Rectal smooth muscle tissue (tissue), 1 donor: ENCODE measurements around the gene VPS72.
"Not testable (repeated sequence)": the region's sequence is repeated elsewhere in the genome, so short reads cannot be mapped to it uniquely, and the experiment has no call there.

ENCODE experiments used
- H3K27ac ChIP-seq: one replicate; pipeline ENCODE4 v1.7.0; 2013; ENCODE audit warnings: low read depth, low read length, inconsistent platforms
- H3K27me3 ChIP-seq: one replicate; pipeline ENCODE4 v1.7.0; 2013; ENCODE audit warnings: low read length; ENCODE audit not compliant: control insufficient read depth, insufficient read depth
- H3K36me3 ChIP-seq: one replicate; pipeline ENCODE4 v1.7.0; 2013; ENCODE audit warnings: low read length; ENCODE audit not compliant: control insufficient read depth, insufficient read depth
- H3K4me1 ChIP-seq: one replicate; pipeline ENCODE4 v1.7.0; 2013; ENCODE audit warnings: low read length; ENCODE audit not compliant: control insufficient read depth, insufficient read depth
- H3K4me3 ChIP-seq: one replicate; pipeline ENCODE4 v1.7.0; 2013; ENCODE audit warnings: low read length
- H3K9ac ChIP-seq: one replicate; pipeline ENCODE4 v1.7.0; 2013; ENCODE audit warnings: low read length

The VPS72 gene, protein sequence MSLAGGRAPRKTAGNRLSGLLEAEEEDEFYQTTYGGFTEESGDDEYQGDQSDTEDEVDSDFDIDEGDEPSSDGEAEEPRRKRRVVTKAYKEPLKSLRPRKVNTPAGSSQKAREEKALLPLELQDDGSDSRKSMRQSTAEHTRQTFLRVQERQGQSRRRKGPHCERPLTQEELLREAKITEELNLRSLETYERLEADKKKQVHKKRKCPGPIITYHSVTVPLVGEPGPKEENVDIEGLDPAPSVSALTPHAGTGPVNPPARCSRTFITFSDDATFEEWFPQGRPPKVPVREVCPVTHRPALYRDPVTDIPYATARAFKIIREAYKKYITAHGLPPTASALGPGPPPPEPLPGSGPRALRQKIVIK

DNA sequence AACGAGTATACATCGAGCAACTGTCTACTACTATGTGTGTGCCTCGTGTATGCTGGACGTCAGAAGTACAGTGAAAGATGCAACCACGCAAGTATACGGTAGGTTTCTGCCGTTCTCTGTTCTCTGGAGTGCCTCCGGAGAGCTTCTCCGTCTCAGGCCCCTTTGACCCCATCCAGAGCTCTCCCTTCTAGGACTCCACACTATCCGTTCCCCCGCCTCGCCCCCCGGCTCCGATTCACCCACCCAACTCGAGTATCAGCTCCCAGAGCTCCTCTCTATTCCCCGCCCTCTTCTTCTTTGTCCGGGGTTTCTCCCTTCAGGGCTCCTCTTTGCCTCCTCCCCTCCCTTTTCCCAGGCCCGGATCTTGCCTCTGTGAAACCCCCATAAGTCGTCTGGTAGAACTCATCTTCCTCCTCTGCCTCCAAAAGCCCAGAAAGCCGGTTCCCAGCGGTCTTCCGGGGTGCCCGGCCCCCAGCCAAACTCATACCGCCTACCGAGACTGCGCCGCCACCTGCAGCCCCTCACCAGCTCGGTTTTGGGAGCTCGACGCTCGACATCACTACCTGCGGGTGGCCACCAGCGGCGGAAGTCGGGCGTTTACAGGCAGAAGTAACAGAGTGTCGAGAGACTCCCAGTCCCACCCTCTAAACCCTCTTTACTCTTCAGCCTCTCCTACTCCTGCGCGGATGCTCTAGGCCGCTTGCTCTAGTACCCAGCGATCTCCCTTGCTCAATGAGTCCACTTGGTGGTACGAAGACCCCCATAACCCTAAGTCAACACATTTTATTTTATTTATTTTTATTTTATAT is at the start of gene VPS72:
Gene VPS72, minus strand, starts transcription at position 561 of the 809 bp plus-strand sequence. Its CDS starts 76 bp downstream, at position 485.
- H3K4me1 ChIP-seq: peaks cover 8% of the 10 kb centered on the region
- H3K4me3 ChIP-seq: peak within 1 kb of the TSS; percentile 90
- H3K9ac ChIP-seq: peak within 1 kb of the TSS; percentile 50
- H3K27me3 ChIP-seq: no peaks in the 10 kb centered on the region
- peaks cover 7% of the 10 kb centered on the region for H3K36me3 ChIP-seq
- H3K27ac ChIP-seq: peak within 1 kb of the TSS; percentile 76

DNA sequence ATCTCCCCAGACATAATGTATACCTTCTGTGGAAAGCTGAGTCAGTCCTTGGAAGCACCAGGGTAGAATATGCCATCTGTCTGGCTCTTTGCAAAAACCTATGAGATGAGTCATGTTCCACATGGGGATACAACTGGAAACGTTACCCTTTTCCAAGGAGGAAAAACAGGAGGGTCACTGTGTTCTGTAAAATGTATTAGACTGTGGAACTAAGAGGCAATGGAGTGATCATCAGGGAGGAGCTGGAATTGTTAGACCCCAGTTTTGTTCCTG is 48.4 kb upstream of the VPS72 start:
- Histone ChIP-seq H3K9ac (no peak overlapping the region), H3K27ac (no peak overlapping the region), H3K27me3 (no peaks in the 10 kb centered on the region), H3K4me3 (no peak overlapping the region), H3K36me3 (peaks cover 62% of the 10 kb centered on the region), H3K4me1 (no peaks in the 10 kb centered on the region)

DNA sequence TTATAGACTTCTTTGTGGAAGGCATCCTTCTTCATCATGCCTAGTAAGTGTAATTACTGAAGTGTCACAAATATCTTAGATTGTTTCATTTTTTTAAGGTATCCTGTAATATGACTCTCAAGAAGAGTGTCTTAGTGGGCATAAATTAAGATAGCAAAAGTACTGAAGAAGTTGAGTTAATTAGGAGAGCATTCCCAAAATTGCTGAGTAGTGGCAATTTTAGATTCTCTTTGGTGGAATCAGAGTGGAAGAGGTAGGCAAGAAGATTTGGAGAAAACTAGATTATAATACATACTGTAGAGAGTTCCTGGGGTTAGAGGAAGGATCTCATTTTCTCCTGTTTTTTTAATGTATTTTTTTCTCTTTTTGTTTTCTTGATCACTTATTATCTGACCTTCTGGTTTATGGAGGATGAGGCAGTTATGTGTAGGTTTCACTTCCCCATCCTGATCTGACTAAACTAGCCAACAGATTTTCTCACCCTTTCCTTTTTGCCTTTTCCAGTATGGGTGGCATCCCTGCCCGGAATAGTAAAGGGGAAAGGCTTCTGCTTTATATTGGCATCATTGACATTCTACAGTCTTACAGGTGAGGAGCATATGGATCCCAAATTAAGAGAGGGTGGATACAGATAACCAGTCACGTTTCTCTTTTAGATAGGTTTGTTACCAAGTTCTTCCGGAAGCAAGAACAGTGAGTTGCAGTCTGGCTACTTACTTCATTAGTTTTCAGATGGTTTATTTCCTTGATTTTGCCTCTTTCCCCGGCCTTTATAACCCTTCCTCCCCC is 47.9 kb upstream of the VPS72 start:
- H3K4me1 ChIP-seq: no peaks in the 10 kb centered on the region
- no peaks in the 10 kb centered on the region for H3K27me3 ChIP-seq
- H3K9ac ChIP-seq: no peak overlapping the region
- peaks cover 57% of the 10 kb centered on the region for H3K36me3 ChIP-seq
- H3K27ac ChIP-seq: no peak overlapping the region
- H3K4me3 ChIP-seq: no peak overlapping the region

DNA sequence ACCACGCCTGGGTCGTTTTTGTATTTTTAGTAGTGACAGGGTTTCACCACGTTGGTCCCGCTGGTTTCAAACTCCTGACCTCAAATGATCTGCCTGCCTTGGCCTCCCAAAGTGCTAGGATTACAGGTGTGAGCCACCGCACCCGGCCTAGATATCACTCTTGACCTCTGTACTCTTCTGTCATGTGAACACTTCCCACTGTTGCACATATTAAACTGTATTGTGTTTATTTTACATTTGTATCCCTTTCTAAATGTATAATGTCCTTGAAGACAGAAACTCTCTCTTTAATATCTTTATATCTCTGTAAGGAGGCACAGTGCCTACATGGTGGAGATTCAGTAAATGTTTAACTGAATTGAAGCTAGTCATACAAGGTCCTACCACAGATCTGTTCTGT is 45.2 kb upstream of the VPS72 start:
- Histone ChIP-seq H3K4me3 (no peak overlapping the region), H3K27ac (no peak overlapping the region), H3K27me3 (no peaks in the 10 kb centered on the region), H3K4me1 (no peaks in the 10 kb centered on the region), H3K36me3 (peaks cover 65% of the 10 kb centered on the region), H3K9ac (no peak overlapping the region)

DNA sequence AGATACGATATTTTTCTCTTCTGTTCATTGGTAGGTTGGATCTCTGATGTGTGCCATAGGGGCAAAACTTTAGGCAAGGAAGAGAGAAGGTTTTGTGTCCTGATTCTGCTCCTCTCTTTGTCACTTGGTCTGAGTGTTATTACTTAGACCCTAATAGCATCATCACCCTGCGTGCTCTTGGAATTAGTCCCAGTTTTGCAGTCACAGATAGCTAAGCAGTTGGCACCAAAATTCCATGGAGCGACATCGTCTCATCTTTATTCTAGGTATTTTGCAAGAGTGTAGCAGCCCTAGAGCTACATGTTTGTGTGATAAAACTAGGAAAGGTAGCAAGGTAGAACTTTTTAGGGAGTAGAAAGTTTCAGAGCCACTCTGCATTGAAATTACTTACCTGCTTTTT is 32.1 kb upstream of the VPS72 start:
- no peak overlapping the region for H3K4me3 ChIP-seq
- H3K27ac ChIP-seq: no peak overlapping the region
- H3K4me1 ChIP-seq: no peaks in the 10 kb centered on the region
- no peaks in the 10 kb centered on the region for H3K27me3 ChIP-seq
- peaks cover 5% of the 10 kb centered on the region for H3K36me3 ChIP-seq
- H3K9ac ChIP-seq: no peak overlapping the region

DNA sequence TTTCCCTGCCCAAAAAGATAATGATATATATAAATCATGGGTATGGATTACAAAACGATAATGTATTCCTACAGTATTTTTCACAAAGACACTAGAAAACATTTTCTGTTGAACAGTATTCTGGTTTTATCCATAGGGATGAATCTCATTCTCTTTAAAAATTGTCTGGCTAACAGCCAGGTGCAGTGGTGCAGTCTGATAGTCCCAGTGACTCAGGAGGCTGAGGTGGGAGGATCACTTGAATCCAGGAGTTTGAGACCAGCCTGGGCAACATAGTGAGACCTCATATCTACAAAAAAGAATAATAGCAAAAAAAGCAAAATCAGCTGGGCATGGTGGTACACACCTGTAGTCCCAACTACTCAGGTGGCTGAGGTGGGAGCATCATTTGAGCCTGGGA is 31.6 kb upstream of the VPS72 start:
- Histone ChIP-seq H3K27me3 (no peaks in the 10 kb centered on the region), H3K4me3 (no peak overlapping the region), H3K36me3 (peaks cover 3% of the 10 kb centered on the region), H3K27ac (no peak overlapping the region), H3K4me1 (no peaks in the 10 kb centered on the region), H3K9ac (no peak overlapping the region)

DNA sequence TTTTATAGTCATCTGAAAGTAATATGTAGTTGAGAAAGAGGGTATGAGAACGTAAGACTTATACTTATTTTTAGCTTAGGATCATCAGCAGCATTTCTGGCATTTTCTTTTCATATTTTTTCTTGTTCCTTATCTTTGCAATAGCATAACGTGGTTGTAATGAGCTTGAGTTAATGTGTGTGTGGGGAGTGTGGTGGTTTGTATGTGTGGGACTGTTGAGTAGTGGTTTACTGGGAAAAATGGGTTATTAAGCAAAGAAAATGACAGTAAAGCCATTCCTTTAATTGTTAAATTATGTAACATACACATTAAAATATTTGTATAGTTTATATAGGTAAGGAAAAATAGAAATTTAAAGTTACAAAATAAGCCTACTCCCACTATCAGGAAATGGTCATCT is 23.6 kb upstream of the VPS72 start:
- no peaks in the 10 kb centered on the region for H3K4me1 ChIP-seq
- no peak overlapping the region for H3K9ac ChIP-seq
- H3K4me3 ChIP-seq: no peak overlapping the region
- H3K36me3 ChIP-seq: no peaks in the 10 kb centered on the region
- H3K27ac ChIP-seq: no peak overlapping the region
- no peaks in the 10 kb centered on the region for H3K27me3 ChIP-seq

DNA sequence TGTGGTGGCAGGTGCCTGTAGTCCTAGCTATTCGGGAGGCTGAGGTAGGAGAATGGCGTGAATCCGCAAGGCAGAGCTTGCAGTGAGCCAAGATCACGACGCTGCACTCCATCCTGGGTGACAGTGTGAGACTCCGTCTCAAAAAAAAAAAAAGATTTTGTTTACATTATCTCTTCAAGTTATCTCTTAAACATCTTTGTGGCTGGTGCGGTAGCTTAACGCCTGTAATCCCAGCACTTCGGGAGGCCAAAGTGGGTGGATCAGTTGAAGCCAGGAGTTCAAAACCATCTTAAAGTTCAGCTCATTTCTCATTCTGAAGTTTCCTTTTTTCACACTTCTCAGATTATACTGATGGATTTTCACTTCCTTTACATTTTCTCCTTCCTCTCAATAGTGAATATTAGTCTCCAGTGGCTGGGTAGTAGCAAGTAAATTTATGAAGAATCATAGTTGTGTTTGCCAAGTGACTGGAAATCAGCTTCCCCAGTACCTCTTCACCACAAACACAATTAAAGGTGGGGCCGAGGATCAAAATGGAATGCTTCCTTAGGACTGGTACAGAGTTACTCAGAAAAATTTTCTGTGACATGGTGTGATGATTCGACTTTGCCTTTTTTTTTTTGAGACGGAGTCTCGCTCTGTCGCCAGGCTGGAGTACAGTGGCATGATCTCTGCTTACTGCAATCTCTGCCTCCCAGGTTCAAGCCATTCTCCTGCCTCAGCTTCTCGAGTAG is 22.1 kb upstream of the VPS72 start:
- no peaks in the 10 kb centered on the region for H3K36me3 ChIP-seq
- H3K4me1 ChIP-seq: no peaks in the 10 kb centered on the region
- H3K4me3 ChIP-seq: no peak overlapping the region
- no peak overlapping the region for H3K9ac ChIP-seq
- H3K27me3 ChIP-seq: no peaks in the 10 kb centered on the region
- no peak overlapping the region for H3K27ac ChIP-seq

DNA sequence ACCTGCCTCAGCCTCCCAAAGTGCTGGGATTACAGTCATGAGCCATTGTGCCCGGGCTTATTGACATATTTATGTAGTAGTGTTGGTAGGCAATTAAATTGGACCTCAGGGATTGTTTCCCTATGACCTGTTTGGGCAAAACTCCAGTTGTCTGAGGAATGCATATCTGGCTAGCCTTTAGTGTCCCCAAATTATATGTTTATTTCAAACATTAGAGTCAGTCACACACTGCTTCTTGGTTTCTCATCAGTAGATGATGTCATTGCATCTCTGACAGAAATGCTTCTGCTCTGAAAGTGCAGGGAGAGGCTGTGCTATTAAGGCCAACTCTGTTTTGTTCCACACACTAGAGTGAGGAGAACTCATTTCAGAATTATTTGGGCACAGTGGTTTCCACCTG is 20.8 kb upstream of the VPS72 start:
- Histone ChIP-seq H3K4me3 (no peak overlapping the region), H3K9ac (no peak overlapping the region), H3K27ac (no peak overlapping the region), H3K27me3 (no peaks in the 10 kb centered on the region), H3K4me1 (no peaks in the 10 kb centered on the region), H3K36me3 (no peaks in the 10 kb centered on the region)

DNA sequence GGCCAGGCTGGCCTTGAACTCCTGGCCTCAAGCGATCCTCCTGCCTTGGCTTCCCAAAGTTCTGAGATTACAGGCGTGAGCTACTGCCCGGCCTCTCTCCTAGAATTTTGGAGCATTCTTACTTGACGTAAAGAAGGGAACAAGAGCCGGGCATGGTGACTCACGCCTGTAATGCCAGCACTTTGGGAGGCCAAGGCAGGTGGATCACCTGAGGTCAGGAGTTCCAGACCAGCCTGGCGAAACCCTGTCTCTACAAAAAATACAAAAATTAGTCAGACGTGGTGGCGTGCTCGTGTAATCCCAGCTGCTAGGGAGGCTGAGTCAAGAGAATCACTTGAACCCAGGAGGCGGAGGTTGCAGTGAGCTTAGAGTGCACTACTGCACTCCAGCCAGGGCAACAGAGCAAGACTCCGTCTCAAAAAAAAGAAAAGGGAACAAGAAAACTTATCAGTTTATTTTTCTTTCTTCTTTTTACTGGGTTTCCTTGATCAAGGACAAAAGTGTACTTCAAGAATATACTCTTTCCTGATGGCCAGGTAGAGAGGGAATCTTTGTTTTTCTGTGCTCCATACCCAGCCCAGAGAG is 15.5 kb upstream of the VPS72 start:
- H3K4me1 ChIP-seq, H3K27me3 ChIP-seq, H3K27ac ChIP-seq, H3K9ac ChIP-seq, H3K4me3 ChIP-seq, H3K36me3 ChIP-seq: not testable (repeated sequence)

DNA sequence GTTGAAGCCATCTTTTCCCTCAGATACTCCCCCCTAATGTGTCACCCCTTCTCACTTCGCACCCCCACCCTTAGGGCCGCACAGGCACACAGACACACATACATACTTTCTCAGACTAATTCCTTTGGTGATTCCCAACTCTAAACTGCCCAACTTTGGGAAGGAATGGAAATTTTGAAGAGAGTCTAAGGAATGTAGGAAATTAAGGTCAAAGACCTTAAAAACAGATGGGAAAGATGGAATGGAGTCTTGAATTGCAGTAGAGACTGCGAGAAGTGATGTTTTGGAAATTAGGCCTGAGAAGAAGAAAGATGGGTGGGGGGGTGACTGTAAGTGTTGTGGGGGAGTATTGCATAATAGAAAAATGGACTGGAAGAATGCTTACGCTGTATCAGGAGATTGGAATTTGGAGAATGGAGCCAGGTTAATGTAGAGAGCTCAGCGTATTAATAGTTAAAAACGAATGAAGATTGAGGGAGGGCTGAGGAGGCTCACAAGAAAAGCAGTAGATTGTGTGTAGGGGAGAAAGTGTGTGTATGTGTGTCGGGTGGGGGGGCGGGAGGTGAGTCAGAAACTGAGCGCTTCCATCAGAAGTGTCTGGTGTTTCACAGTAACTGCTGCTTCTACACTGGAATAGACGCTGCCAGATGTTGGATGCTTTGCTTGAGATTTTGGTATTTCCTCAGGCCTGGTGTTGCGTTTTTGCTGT is 10.0 kb upstream of the VPS72 start:
- Histone ChIP-seq H3K27me3 (no peaks in the 10 kb centered on the region), H3K27ac (peak overlapping the region; percentile 89), H3K36me3 (no peaks in the 10 kb centered on the region), H3K4me3 (peak overlapping the region; percentile 88), H3K9ac (peak overlapping the region; percentile 11), H3K4me1 (peaks cover 5% of the 10 kb centered on the region)
